GM21723 (cell line): Measurements from ENCODE around the gene LBX2.
A peak's percentile ranks its signal among the peaks of the same experiment; 100 is the strongest.

Experiments used
- ATAC-seq: cut with Tn5 transposase; IDR thresholded peaks from one replicate; pipeline ENCODE4 v1.9.1; 2021; ENCODE audit warnings: mild to moderate bottlenecking, moderate library complexity; ENCODE audit not compliant: unreplicated experiment

The LBX2 gene

DNA sequence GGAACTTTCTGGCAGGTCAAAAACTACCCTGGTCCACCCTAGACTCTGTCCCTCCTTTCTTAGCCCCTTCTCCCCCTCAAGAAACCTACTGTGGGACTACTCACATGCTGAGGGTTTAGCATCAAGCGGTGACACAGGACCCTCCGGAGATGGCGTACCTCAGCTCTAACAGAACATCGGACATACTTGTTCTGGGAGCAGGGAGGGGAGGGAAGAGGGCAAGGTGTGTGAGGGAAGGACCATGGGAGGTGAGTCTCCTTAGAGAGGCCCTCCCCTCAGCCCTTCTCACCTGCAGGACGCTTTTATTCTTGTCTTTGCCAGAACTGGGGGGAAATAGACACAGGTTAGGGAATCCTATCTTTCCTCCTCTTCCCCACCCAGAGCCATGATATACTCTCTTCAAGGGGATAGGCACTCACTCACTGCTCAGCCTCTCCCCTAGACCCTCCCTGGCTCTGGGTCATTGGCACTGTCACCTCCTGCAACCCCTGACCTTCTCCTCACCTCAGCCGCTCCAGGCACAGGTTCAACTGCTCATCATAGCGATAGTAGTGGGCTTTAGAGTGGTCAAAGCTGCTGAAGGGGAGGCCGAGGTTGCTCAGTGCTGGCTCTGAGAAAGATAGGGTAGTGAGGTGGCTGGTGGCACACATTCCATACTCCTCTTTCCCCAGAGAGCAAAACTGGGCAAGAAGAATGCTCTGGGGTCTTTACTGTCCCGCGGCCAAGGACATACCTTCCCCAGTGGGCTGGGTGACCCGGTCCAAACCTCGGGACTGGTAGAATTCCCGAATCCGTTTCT, 6.2 kb upstream of the LBX2 start:
- ATAC-seq: no peak

DNA sequence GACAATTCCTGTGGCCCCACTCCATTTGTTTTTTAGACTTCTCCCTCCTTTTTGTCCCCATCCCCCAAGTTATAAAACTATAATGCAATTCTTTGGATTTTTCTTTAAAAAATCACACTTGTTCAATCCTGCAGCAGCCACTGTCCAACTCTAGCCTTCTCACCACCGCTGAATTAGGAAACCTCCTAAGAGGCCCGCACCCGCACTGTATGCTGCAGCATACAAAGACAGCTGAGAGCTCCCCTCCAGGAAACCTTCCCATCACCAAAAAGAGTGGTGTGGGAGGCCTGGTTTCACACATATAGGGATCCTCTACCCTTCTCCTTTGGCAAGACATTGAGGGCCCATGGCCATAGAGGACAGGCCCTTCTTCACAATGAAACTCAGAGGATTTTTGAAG, 5.2 kb upstream of the LBX2 start:
- no peak for ATAC-seq

DNA sequence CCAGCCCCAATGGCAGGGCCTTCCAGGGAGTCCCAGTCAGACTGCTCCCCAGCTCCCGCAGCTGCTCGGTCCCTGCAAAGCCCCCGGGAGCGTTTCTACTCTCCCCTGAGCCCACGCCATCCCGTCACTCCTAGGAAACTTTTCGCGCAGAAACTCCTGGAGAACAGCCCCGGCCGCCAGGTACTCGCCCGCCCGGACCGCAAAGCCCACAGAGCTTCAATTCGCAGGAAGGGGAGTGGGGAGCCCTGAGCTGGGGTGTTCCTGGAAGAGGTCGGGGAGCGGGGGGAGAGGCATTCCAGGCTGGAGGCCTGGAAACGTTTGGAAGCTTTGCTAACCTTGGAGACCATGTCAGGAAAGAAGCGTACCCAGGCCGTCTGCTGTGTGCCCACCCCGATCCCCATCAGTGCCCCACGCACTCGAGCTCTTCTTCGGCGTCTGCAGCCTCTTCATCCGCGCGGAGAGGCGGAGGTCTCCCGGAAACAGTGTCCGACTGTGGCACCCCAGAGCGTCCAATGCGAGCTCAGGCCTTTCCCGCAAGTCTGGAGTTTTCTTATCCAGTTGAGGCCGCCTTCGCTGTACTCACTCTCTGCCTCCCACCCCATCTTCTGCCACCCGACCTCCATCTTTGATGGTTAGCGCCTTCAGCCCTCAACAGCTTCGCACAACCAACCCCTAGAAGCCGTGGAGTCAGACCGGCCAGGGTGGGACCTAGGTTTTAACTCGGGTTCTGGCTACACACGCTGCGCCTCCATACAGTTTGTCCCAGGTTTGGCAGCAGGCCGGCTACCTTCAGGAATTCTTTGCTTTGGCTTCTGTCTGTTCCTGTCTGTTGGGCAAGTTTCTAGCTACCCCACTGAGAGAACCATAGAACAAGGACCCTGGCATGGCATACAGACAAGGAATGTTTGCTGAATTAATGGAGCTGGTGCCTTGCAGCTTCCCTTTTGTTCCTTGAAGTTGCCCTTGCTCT, 4.4 kb upstream of the LBX2 start:
- ATAC-seq: no peak

DNA sequence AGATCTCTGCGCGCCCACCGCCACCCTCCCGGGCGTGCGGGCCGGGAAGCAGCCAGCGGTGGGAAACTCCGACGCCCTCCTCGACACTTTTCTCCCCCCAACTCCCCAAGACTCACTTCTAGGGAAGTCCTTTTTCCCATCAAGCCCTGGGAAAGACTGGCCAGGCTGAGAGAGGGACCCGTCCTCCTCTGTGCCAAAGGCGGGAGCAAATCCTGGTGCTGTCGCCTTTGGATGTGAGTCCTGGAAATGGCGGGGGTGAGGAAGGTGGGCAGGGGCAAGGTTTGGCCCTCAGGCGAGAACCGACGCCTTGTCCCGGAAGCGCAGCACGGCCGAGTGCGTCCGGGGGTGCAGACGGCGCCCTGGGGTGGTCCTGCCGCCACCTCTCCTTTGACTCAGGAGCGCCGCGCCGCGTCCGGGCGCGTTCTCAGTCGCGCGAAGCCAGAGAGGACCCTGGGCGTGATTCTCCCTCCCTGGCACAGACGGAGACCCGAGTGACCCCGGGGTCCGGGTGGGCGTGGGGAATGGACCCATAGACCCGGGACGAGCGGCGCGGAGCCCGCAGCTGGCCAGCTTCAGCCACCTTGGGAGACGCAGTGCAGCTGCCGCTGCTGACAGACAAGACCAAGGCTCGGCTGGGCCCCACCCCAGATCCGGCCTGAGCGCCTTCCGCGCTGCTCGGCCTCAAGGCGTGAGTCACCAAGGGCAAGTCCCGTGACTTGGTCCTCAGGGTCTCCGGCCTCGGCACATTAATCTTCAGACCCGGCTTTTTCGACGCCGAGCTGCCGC, 3.5 kb upstream of the LBX2 start:
- ATAC-seq: peak; percentile 34

DNA sequence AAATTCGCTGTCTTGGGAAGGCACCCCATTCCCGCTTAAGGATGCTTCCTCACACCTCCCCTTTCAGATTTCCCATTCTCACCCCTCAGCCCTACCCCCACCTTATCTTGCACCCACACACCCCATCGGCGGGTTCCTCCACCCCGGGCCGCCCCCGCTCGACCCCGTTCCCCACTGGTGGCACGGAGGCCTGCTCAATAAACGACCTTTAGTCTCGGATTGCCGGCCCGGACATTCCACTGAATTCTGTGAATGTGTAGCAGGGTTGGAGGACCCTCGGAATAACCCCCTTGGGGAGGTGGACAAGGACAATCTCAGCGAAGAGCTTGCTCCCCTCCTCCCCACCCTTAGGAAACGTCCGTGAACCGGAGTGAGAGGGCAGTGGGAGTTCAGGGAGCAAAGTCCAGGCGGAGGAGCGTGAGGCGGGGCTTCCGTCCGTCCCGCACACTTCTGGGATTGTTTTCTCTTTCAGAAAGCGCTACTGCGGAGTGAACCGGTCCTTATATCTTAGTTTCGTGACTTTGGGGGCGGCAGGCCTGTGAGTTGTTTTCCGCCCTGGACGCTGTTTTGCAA, 2.8 kb upstream of the LBX2 start:
- no peak for ATAC-seq

DNA sequence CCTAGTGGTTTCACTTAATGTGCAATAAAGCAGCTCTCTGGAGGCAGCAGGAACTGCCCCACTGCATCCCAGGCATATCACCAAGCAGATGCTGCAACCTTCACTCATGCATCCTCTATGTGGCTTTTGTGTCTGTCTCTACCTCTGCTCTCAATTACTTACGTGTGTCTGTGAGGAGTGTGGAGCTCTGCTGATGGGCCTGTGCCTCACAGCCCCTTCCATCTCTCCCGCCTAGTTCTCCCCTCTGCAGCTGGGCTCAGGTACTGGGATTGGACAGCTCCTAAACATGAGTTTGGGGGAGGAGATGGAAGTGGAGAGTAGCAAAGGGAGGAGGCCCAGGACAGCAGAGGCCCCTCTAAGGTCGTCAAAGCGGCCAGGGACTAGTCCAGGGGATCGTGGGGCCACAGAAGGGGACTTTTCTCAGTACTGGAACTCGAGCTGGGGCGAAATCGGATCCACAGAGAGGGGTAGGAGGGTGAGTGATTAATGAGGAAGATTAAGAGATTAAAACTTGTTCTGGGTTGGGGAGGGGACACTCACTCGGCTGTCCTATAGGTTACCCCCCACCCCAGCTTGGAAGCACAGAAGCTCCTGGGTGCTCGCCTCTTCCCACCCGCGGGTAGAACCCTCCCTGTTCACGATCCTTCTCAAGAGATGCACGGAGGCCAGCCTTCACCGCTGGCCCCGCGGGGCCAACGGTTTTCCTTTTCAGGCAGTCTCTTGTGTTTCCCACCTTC, 2.1 kb upstream of the LBX2 start:
- no peak for ATAC-seq

DNA sequence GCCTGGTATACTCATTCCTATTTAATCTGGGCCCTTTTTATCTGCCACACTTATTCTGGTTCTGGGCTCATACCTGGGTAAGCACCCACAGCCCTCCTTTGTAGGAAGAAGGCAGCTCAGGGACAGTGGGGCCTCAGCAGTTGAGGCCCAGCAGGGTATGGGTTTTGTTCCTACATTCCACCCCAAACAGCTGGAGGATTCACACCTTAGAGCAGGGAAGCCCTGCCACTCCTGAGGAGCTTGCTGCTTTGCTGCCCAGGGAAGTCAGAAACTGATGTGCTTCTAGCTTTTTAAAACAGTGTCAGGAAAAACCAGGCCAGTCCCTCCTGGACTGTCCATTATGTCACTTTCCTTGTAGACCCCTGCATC, 1.2 kb upstream of the LBX2 start:
- ATAC-seq: no peak

DNA sequence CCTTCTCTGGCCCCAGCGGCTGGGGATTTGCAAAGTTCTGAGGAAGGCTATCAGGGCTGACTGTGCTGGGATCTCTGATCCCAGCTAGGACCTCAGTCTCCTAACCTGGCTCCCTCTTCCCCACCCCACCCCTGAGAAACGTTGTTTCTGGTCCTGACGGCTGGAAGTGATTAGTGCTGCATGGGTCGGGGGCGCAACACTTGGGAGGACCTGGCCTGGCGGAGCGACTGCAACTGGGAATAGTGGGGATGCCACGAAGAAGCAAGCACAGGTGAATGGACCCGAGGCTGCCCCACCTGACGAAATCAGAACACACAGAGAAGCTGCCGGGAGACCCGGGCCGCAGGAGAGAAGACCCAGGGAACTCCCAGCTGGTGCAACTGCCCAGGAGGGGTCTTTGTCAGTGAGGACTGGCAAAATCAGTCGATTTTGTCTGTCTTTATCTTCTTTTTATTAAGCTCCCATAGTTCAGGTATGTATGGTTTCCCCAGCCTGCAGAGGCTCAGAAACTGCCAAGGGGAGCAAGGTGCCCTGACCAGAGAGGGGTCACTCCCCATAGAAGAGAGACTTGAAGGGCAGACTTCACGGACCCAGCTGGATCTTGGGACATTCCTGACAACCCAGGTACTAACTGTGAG, 656 bp upstream of the LBX2 start:
- ATAC-seq: no peak

DNA sequence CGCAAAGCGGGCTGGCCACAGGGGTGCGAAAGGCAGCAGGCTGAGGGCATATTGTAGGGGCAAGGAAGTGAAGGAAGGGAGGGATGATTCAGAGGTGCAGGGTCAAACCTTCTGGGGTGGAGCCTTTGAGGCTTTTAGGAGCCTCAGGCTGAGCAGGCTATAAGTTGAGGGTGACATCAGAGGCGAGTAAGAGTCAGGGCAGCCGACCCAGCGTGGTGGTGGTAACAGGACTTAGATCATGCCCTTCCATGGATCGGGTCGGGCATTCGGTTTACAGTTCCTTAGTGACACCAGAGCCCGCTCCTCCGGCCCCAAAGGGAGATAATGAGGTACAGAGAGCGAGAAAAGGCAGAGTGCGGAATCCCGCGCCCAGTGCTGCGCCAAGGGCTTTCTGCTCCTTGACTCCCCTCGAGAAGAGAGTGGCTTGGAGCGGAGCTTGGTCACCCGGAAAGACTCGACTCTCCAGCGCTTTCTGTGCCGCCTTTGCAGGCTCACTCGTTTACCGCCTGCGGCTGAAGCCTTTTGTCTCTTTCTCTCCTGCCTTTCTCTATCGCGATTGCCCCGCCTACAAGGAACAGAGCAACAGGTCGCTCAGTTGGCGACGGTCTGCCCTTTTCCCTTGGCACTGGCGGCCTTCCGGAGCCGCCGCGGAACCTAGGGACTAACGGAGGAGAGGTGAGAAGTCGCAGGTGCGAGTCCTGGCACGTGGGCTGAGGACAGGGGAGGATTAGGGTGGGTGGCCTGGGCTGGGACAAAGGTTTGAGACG, 720 bp downstream of the LBX2 start:
- no peak for ATAC-seq

DNA sequence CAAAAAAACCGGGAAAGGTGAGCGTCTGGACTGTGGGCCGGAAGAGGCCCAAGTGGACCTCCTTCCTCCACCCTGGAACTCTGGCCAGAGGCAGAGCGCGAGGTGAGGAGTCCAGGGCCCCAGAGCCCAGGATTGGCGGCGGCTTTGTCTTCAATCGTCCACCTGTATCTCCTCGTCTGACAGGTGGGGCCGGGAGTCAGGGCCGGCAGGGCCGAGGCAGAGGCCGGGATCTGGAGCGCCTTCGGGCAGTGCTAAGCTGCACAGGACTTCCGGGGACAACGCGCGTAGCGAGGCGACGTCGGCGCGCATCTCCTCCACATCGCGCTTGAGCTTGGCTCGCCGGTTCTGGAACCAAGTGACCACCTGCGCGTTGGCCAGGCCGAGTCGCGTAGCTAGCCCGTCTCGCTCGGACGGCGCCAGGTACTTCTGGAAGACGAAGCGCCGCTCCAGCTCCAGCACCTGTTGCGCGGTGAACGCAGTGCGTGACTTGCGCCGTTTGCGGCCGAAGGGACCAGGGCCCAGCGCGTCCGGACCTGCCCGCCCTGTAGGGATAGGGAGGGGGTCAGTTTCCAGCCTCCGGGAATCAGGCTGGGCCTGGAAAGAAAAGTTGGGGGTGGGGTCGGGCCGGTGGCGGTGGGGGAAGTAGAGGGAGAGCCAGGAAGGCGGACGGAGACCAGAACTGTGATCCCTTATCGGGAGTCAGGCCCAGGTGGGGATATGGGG, 1.5 kb downstream of the LBX2 start:
- ATAC-seq: no peak

DNA sequence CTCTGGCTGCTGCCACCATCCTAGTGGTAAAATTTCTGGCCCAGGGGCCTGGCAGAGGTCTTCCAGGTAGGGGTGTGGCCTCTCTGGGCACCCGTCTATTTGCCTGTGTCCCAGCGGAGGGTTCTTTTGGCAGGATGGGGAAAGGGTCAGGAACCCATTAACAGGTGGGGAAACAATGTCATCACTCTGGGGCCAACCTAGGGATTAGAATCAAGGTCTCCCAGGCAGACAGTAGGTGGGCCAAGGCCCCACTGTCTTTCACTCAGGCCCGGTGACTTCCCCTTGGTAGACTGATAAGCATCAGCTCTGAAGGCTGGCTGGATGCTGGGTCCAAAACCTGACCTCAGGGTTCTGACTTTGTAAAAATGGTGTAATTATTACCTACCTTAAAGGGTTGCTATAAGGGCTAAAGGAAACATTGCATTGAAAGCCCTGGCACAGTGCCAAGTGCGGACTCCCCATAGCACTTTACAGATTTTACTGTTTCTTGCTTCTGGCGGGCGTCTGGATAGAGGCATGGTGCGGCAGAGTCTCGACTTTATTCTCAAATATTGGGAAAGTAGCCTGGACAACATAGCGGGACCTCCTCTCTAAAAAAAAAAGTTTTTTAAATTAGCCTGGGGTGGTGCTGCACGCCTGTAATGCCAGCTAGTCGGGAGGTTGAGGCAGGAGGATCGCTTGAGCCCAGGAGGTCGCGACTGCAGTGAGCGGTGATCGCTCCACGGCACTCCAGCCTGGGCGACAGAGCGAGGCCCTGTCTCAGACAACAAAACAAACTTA, 2.2 kb downstream of the LBX2 start:
- no peak for ATAC-seq

DNA sequence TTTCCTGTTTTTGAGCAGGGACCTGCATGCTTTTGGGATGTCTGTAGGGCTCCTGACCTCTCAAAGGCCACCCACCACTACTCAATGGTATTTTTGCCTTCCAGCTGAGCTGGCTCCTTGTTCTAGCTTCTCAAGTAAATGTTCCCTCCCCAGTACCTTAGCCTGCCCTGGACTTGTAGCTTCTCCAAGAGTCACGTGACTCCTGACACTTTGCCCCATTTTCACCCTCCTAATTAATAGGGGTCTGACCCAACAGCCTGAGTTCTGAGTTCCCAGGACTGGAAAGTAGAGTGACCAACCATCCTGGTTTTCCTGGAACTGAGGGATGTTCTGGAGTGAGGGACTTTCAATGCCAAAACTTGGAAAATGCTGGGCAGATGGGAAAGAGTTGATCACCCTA, 4.0 kb downstream of the LBX2 start:
- no peak for ATAC-seq

DNA sequence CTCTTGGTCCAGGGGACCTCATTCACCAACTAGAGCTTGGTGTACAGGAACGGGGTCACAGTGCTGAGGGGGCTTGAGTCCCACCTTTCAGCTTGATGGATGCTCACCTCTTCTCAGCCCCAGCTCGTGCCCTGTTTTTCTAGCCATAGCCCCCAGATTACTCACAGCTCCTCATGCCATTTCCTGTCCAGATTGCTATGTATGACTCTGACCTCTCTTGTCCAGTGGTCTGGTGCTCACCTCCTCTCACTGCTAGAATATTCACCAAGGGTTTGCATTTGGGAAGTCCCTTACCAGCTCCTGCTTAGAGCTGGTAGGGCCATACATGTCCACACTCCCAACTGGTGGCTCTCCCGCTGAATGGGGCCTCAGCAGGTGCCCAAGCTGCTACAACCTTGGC, 5.9 kb downstream of the LBX2 start:
- no peak for ATAC-seq

DNA sequence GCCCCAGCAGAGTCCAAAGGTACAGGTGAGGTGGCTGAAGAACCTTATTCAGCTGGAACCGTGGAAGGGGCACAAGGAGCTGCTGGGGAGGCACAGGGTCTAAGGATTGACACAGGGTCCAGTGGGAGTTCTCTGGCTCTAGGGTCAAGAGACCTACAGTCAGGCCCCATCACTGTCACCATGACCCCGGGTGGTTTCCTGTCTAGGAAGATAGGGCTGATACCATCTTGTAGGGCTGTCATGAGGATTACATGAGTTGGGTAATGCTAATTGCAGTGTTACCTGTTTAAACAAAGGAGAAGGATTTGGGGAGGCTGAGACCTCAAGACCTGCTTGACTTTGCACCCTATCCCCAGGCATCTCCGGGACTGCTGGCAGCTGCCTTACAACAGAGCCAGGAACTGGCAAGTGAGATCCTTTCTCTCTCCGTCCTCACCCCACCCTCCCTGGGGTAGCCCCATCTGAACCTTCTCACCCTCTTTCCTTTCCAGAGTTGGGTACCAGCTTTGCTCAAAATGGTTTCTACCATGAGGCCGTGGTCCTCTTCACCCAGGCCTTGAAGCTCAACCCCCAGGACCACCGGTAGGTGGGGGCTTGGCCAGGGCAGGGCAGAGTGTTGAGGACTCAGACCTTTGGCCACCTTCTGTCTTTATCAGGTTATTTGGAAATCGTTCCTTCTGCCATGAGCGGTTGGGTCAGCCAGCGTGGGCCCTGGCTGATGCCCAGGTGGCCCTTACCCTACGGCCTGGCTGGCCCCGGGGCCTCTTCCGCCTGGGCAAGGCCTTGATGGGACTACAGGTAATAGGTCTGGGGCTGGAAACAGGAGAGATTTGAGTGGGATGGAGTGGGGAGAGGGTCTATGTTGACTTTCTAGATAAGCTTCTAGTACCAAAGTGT, 7.5 kb downstream of the LBX2 start:
- no peak for ATAC-seq

DNA sequence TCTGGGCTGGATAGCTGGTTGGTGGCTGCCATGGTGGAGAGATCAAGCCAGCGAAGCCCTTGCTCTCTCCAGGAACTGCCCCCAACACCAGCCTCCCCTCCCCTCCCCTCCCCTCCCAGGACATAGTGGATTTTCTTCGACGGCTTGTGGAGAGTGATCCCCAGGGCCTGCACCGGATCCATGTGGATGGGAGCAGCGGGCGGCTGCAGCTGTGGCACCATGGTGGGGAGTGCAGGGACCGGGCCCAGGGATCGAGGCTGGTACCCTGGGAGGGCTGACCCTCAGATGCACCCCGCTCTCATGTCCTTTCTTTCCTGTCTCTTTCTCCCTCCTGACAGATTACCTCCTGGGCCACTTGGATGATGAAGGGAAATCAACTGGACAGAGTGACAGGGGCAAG, 9.5 kb downstream of the LBX2 start:
- ATAC-seq: no peak

DNA sequence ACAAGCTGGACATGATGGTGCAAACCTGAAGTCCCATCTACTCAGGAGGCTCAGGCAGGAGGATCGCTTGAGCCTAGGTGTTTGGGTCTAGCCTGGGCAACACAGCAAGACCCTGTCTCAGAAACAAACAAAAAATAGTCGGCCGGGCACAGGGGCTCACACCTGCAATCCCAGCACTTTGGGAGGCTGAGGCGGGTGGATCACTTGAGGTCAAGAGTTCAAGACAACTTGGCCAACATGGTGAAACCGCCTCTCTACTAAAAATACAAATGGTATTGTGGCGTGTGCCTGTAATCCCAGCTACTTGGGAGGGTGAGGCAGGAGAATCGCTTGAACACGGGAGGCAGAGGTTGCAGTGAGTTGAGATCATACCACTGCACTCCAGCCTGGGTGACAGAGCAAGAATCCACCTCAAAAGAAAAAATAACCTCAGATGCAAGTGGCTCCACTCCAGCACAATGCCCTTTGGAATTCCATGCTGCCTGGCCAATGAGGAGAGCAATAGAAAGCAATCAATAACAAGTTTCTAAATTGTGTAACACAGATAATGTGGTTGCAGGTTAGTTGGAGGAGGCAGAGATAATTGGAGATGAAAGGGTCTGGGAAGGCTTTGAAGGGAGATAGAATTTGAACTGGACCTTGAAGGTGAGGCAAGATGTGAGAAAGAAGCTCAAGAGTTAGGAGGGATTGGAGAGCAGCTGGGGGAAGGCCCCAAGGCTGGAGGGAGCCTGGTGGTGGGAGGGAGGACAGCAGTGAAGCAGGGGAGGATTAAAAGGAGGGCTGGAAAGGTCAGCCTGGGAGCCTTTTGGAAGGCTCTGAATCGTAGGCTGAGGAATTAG, 10.5 kb downstream of the LBX2 start:
- ATAC-seq: no peak
